DMS53 treated with DMSO at 0.1 percent for 48 hours (cell line): ENCODE measurements around the gene PHACTR3.

Experiments
- DNase-seq: peaks from one replicate; lab custom pipeline; 2025; ENCODE audit not compliant: unreplicated experiment; lab: John Stamatoyannopoulos, UW

Gene PHACTR3

DNA sequence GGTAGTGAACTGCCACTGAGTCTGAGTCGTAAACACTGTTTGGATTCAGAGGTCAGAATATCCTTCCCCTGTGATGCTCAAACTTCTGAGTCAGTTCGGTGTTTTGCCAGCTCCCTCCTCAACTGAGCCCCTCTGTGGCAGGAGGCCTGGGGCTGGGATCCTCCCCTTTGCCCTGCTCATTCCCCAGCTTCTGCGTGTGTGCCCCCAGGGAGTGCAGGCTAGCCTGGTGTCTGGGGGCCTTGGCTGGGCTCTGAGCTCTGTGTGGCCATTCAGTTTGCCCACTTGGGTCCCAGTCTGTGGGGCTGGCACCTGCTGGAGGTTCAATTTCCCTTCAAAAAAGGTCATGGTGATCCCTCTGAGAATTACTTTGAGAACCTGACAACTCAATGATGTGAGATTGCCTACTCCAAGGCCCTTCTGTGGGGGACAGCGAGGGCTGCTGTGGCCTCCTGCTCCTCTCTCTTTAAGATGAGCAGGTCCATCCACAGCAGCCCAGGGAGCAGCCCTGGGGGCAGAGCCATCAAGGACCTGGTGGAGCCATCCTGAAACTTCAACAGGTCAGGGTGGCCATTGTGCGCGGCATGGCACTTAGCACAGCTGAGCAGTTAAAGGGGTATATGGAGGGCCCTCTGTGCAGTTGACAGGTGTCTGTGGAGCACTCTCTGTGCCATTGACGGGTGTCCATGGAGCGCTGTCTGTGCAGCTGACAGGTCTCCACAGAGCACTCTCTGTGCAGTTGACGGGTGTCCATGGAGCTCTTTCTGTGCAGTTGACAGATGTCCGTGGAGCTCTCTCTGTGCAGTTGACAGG is 181.9 kb downstream of the PHACTR3 start:
- DNase-seq, result no peak

DNA sequence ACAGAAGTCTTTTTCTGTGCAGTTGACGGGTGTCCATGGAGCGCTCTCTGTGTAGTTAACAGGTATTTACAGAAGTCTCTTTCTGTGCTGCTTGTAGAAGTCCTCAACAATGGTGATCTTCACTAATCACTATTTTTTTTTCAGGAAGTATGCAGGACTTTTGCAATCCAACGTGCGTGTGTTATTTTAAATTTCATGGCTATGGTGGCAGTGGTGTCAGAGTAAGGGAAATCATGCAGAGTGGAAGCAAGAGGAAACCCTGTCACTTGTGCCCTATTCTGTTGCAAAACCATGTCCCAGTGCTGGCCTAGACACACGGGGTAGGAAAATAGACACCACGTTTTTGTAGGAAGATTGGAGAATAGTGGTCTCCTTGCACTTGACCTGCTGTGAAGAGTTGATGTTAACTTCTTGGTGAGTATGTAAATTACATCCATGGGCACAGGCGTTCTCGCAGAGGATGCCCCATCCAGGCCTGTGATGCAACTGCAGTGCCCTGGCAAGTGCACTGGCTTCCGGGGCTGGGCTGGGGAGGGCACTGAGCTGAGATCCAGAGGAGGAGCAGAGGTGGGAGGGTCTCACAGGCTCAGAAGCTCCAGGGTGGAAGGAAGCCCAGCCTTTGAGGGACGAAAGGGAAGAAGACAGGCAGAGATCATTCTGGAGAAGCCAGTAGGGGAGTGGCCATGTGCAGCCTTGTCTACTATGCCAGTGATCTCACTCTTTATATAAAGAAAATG is 182.6 kb downstream of the PHACTR3 start:
- no peak for DNase-seq

DNA sequence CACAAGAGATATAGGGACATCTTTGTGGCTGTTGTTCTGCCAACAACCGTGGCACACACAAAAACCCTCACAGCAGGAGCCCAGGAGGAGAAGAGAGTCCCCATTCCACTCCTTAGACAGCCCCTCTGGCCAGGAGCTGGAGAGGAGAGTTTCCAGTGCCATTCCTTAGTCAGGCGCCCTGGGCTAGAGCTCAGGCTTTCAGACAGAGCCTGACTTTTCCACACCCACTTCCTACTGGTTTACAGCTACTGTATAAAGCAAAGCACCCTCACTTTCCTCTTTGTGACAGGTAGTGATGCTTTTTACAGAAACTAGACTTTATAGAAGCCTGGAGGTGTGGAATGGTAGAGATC is 183.2 kb downstream of the PHACTR3 start:
- no peak for DNase-seq

DNA sequence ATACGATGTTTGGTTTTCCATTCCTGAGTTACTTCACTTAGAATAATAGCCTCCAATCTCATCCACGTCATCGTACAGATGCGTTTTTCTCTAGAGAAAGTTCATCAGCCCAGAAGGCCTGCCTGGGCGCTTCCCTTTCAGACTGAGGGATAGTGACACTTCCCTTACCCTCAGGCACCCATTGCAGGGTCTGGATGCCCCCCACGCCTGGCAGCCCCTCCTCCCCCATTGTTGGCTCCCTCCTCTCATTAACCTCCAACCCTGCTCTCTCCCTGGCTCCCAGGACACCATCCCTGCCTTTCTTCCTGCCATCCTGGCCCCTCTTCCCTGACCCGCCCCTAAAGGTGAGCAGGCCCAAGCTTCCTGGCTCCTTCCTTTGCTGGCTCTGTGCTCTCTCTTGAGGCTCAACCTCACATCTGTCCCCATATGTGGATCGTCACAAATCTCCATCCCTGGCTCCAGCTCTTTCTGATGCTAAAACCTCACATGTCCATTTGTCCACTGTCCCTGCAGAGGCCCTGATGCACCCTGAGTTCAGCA is 183.9 kb downstream of the PHACTR3 start:
- no peak for DNase-seq

DNA sequence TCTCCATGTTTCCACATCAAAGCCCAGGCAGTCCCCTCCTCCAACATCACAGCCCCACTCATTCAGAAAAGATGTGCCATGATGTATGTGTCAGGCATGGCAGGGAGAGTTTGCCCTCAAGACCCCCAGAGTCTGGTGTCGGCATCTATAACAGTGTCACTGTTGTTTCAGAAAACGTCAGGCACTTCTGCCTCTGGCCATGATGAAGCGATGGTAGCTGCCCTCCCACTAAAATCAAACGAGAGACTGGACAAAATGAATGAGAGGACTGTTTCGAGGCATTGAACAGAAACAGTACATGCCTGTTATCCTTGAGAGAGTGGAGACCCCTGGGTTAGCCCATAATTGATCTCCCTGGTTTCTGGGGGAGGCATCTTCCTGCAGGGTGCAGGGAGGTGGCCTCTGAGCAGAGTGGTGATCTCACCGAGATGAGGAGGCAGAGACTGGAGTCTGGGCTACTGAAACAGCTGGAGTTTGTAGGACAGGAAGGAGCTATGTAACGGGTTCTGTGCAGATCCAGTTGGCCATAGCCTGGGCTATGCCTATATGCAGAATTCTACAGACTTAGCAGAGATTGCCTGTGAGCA is 184.6 kb downstream of the PHACTR3 start:
- no peak for DNase-seq

DNA sequence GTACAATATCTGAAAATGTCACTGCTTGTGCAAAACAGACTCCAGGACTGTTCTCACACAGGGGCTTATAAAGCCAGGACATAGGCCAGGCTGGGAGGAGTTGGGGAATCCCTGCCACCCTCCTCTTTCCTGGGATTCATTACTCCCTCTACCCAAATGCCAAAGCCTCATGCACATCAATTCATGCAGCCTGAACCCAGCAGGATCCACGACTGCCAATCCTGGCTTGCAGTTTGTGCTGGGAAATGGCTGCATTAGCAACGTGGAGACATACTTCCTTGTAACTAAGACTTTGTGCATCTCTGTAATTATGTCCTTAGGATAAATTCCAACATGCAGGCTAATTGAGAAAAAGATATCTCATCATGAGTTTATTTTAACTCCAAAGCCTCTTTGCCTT is 185.3 kb downstream of the PHACTR3 start:
- no peak for DNase-seq

DNA sequence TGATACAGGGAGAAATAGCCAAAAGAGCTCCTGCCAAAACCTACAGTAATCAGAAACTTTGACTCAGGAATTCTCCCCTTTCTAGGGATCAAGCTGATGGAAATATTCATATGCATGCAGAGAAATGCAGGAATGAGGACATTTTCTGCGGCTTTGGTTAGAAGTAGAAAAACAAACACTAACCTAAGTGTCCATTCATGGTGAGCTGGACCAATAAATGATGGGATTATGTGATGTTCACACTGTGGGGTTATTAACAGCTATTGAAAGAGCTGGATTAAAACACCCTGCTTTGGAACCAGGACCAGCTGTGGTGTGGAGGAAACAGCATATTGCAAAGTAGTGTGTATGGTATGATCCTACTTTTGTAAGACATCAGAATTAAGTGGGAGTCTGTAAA is 186.0 kb downstream of the PHACTR3 start:
- no peak for DNase-seq

DNA sequence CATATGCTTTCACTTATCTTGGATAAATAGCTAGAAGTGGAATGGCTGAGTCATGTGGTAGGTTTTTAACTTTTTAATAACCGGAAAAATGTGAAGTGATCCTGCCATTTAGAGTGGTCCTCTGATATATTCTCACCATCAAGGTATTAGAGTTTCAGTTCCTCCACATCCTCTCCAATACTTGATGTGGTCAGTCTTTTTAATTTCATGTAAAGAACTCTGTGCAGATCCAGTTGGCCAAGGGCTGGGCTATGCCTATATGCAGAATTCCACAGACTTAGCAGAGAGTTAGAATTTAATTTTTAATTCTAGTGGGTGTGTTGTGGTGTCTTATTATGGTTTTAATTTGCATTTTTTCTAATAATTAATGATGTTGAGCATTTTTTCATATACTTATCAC is 188.0 kb downstream of the PHACTR3 start:
- DNase-seq, result no peak

DNA sequence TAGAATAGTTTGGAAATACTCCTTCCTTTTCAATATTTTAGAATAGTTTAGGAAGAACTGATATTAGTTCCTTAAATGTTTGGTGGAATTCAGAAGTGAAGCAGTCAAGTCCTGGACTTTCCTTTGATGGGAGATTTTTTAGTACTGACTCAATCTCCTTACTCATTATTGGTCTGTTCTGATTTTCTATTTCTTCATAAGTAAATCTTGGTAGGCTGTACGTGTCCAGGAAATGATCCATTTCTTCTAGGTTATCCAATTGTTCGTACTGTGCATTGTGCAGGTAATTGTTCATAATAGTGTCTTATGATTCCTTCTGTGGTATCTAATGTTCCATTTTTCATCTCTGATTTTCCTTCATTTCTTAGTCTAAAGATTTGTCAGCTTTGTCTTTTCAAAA is 190.2 kb downstream of the PHACTR3 start:
- DNase-seq, result no peak

DNA sequence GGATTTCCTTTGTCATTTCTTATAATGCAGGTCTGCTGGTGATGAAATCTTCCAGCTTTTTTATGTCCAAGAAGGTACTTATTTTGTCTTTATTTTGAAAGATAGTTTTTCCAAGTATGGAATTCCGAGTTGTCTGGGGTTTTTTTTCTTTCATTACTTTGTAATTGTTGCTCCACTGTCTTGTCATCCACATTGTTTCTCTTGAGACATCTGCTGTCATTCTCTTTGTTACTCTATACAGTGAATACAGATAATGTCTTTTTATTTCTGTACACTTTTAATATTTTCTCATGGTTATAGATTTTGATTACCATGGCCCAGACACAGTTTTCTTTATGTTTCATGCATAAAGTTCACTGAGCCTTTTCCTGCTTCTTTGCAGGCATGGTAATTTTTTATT is 196.0 kb downstream of the PHACTR3 start:
- DNase-seq, result peak; percentile 9

DNA sequence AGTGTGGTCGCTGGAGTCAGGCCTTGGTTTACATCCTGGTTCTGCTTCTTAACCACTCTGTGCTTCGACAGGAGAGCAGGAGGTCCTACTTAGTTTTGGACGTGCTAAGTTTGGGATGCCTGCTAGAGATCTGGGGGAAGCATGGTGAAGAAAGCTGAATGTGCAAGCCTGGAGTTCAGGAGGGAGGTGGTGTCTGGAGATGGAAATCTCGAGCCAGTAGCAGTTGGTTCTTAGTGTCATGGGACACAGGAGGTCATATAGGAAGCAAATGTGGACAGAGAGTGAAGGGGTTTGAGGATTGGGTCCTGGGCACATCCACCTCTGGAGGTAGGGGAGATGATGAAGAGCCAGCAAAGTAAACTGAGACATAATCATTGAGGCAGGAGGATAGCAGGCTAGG is 197.7 kb downstream of the PHACTR3 start:
- no peak for DNase-seq

DNA sequence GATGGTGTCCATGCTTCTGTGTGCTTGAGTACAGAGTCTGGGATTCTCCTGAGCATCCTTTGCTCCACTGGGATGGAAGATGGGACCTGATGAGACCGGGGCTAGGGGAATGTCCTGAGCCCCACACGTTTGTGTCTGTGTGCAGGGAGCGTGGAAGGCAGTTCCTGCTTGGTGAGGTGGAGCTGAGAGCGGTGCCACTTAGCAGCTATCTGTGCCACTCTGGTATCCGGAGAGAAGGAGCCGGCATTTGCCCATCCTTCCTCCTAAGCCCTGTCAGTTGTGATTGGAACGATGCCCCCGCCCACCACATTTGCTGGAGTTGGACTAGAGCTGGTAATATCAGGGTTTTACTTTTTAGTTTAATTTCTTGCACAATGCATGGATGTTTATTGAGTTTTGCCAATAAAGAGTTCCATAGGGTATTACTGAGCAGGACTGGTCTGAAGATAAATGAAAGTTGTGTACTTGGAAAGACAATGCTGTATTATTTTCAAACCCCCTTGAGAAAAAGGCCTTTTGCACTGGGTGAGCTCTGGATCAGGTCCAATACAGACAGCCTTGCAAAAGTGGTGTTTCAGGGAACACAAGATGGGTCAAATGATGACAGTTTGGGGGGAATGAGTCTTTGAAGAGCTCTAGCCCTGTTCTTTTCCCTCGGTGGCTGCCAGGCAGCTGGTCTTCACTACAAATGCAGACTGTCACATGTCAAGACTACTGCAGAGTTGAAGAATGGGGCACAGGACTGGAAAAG is 198.3 kb downstream of the PHACTR3 start:
- DNase-seq, result no peak

DNA sequence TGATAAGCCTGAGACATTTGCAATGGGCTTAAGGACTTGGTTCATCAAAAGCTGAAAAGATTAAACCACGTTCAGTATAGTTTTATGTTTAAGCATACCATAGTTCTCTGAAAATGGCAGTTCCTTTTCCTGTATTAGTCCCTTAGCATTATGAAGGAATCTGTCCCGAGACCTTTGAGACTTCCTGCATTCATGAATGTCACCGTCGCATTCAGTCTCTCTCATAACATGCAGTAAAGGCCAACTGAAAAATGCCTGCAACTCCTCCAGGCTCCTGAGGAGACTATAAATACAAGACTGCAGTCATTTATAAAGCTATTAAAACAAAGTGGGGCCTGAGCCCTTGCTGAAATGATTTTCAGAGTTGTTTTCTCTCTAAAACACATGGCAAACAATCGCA is 200.0 kb downstream of the PHACTR3 start:
- DNase-seq, result no peak

DNA sequence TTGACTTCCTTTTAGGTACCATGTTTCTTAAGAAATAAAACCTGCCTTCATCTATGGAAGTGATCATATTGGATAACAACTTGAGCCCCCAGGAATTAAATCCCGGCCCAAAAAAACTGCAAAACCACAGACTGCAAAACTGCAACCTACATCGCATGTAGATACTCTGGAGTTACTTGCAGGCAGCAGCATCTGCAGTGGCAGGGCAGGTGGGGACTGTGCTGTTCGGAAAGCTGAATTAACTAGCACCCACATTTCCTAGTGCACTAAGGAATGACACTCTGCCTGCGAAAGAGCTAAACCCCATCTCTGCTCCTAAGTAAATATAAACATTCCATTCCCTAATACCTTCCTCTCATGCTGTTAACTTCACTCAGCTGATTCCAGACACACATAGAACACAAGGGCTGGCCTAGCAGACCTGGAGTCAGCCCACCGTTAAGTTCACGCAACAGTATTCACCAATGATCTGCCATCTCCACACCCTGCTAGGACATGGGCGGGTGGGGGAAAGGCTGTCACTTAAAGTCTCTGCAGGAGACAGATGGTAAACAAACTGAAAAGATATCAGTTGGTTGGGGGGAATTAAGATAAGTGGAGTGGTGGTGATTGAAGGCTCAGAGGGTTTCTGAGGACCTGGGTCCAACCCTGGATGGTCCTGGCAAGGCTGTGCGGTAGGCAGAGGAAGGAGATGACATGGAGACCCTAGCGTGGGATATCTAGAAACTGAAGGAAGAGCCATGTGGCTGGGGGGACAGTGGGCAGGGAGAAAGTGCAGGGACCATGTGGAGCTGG is 200.7 kb downstream of the PHACTR3 start:
- DNase-seq, result no peak

DNA sequence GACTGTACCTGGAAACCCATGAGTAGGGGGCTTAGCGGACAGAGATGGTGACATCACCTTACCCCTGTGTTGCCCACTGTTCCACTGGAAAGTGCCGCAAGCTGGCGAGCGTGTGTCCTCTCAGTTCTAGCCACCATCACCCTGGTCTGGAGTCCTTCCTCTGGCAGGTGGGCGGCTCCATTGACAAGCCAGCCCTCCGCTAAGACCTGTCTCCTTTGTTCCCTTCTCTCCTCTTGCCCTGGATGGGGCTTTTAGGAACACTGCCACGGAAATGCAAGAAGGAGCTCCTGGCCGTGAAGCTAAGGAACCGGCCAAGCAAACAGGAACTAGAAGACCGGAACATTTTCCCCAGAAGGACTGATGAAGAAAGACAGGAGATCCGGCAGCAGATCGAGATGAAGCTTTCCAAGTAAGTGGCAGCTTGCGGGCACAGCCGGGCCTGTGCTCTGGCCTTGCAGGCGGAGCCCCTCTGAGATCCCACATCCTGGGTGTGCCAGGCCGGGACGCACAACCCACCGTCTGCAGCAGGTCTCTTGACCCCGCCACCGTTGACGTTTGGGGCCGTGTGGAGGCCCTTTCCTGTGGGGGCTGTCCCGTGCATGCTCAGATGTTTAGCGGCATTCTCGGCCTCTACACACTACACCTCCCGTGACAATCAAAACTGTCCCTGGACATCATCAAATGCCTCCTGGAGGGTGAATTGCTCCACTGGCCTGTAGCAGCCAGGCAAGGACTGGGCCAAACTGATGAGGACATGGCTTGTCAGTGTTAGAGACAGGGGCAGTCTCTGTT is 201.6 kb downstream of the PHACTR3 start:
- no peak for DNase-seq

DNA sequence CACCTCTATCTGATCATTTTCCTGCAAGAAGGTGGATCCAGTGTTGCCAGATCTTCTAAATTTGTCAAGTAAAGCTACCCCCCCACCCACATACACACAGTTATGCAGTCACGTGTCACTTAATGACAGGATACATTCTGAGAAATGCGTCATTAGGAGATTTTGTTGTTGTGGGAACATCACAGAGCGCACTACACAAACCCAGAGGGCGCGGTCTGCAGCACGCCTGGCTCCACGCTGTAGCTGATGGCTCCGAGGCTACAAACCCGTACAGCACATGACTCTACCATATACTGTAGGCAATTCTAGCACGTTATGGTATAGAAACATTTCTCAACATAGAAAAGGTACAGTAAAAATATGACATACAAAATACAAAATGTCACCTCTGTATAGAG is 202.2 kb downstream of the PHACTR3 start:
- no peak for DNase-seq

DNA sequence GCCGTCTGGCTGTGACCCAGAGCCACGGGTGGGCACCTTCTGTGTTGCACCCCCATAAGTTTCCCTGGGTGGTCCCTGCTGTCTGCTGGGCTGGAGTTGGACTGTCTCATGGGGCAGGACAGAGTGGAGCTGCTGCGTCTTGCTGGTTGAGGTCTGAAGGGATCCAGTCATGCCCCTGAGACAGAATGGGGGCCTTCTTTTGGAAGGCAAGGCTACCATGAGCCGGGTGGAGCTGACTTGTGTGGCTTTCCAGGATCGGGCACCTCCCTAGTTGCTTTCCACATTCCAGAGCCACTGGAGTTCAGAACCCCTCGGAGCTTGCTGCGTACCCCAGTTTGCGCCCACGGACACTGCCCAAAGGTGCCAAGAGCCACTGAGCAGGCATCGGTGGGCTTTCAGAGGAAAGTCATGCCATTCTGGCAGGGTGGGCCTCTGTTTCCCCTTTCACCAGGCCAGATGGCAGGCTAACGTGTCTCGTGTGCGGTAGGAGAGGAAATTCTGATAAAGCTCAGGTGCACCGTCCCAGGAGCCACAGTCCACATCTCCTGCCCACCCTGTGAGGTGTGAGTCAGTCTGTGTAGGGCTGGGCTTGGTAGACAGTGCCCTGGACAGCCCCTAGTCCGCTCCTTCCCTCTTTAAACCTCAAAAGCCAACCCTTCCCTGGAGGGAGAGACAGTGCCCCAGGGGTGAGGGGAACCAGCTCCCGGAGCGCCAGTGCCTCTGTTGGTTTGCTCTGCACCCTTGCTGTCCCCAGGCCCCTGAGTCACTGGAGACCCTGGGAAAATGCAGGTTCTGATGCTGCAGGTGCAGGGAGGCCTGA is 203.8 kb downstream of the PHACTR3 start:
- no peak for DNase-seq

DNA sequence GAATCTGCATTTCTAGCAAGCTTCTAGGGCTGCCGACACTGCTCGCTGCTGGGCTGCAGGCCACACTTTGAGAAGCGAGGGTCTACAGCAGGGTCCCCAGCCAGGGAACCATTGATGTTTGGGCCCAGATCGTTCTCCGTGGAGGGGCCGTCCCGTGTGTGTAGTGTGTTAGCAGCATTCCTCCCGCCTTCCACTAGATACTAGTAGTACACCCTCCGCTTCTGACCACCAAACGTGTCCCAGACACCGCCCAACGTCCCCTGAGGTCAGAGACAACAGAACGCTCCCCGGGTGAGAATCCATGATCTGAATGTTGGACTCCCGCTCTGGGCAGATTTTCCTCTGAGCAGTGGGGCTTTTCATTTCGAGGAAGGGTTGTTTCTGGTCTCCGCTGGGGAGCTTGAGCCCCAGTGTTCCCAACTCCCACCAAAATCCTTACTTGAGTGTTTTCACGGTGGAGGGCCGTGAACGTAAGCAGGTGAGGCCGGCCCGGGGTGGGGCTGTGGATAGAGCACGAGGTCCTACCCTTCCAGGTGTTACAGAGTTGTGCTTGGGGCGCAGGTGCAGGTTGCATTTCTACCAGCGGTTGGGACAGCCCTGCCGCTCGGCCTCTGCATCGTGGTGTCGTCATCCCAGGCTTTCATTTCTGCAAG is 204.5 kb downstream of the PHACTR3 start:
- DNase-seq, result no peak
